Measurements from ENCODE around the gene TMEM190. TPM values are rescaled to one million over a fixed set of nuclear protein-coding genes. Genes with fewer than 3 reads are reported as not detected.

TMEM190 gene
- total and polyA plus RNA-seq, 2 of the 8 experiments (the other 6 are each of a cell fraction or from before 2014, with no cell fraction given) = 1.6 TPM; not detected in 1

GRCh38 chr19:55352040-55352439, 24.6 kb upstream of the TMEM190 start:
- Histone ChIP-seq H3K79me2 (ENCODE audit: control insufficient read depth in 1 of 2, insufficient read depth in 2 of 2, low read length in 2 of 2) (no peaks in the 10 kb centered on the region), H4K5ac (ENCODE audit: insufficient read length, low read depth, low read length) (no peak overlapping the region), H4K91ac (replicated peaks; ENCODE audit: insufficient read length, low read length) (peak overlapping the region; percentile 46), H3K4me2 (ENCODE audit: insufficient read depth in 1 of 2, low read depth in 2 of 2, low read length in 2 of 2) (no peak overlapping the region), H3K23ac (ENCODE audit: insufficient read length) (no peak overlapping the region), H3K23me2 (ENCODE audit: low read depth, low read length) (peaks cover 12% of the 10 kb centered on the region; the same call in 1 of the 2 replicates), H3K56ac (replicated peaks; ENCODE audit: insufficient read length, low read depth, low read length) (no peak overlapping the region), H4K8ac (ENCODE audit: extremely low read depth, insufficient read depth, low read length) (peak overlapping the region; percentile 80), H2BK5ac (ENCODE audit: low read depth, low read length) (no peak overlapping the region), H3K27ac (ENCODE audit: low read depth, low read length) (no peak overlapping the region), H3K4ac (replicated peaks; ENCODE audit: insufficient read length, low read depth, low read length) (no peak overlapping the region), H3K79me1 (ENCODE audit: low read depth, low read length) (no peaks in the 10 kb centered on the region), H3K4me1 (replicated peaks in 1 of 4; ENCODE audit: control insufficient read depth in 3 of 4, insufficient read depth in 4 of 4, low read length in 3 of 4) (peaks cover 11 to 44% (median 26%) of the 10 kb centered on the region in 4 experiments), H2BK20ac (ENCODE audit: low read length) (0 out of 2 replicates have a peak overlapping the region, but pooled peaks have one; percentile 90), H2BK120ac (replicated peaks; ENCODE audit: low read depth, low read length) (no peak overlapping the region), H2BK15ac (ENCODE audit: low read length) (peak overlapping the region; percentile 61; the same call in 1 of the 2 replicates), H3K18ac (ENCODE audit: extremely low read depth, low read length) (peak overlapping the region; percentile 38), H3K9ac (replicated peaks in 1 of 4; ENCODE audit: extremely low read depth in 1 of 4, low read depth in 3 of 4, low read length in 3 of 4) (no peak overlapping the region), H2BK12ac (ENCODE audit: low read depth, low read length) (peak overlapping the region; percentile 68; the same call in 1 of the 2 replicates), H2AK5ac (ENCODE audit: low read depth, low read length) (0 out of 2 replicates have a peak overlapping the region, but pooled peaks have one; percentile 15), H3K27me3 (replicated peaks in 1 of 4; ENCODE audit: control insufficient read depth in 3 of 4, extremely low read depth in 1 of 4, insufficient read depth in 3 of 4, low read length in 3 of 4) (peaks cover 17 to 47% (median 39%) of the 10 kb centered on the region in 4 experiments), H3K4me3 (ENCODE audit: extremely low read depth in 1 of 4, insufficient read depth in 2 of 4, low read depth in 3 of 4, low read length in 4 of 4) (no peak overlapping the region), H4K20me1 (replicated peaks in 1 of 2; ENCODE audit: control insufficient read depth in 1 of 2, insufficient read depth in 2 of 2, low read length in 2 of 2) (peaks cover 0 to 10% of the 10 kb centered on the region in 2 experiments), H3K14ac (ENCODE audit: insufficient read length) (peak overlapping the region; percentile 29), H2AFZ (ENCODE audit: low read length) (no peak overlapping the region), H3K36me3 (ENCODE audit: control insufficient read depth in 2 of 4, insufficient read depth in 4 of 4, low read length in 3 of 4) (peaks cover 0 to 18% (median 1%) of the 10 kb centered on the region in 4 experiments; a peak in 2 of 8 replicates), H3K9me3 (ENCODE audit: insufficient read depth in 2 of 2, low read depth in 1 of 2, low read length in 1 of 2) (no peaks in the 10 kb centered on the region)
- no peak for DNase-seq (ENCODE audit: low read depth in 1 of 2, low spot score in 2 of 2)
- 88% methylated on average over 5 of the region's 6 CpGs; no CpG with 5 or more reads in 1 of the 2 experiments for WGBS, 2 experiments (ENCODE audit: extremely low coverage in 1 of 2, insufficient coverage in 1 of 2, insufficient read length in 1 of 2, insufficient replicate concordance in 2 of 2, low coverage in 1 of 2, low lambda C conversion rate in 2 of 2, missing lambda C conversion rate in 1 of 2)
- ChIA-PET POLR2A (ENCODE audit: partially characterized antibody) (interaction anchor here (1.0 to 7.9 kb wide), 8 partner anchors 9 to 55 kb away, joined by 3 to 58 read pairs (median 6); partner anchors contain the start of genes GARIN5B, IL11 and KMT5C), CTCF (ENCODE audit: partially characterized antibody) (interaction anchor here (0.9 to 1.6 kb wide), 7 partner anchors 8 to 66 kb away, joined by 3 to 7 read pairs (median 3); partner anchors contain the start of gene KMT5C)
- FAIRE-seq = no peak
- no peak for TF ChIP-seq GABPA (IDR thresholded peaks at IDR 0.05; ENCODE audit: borderline replicate concordance, insufficient read depth, low read length)
- TF ChIP-seq ZNF274 (IDR thresholded peaks at IDR 0.05; ENCODE audit: borderline replicate concordance, extremely low read depth, low read length) = no peak
- TF ChIP-seq EP300 (IDR thresholded peaks at IDR 0.05; ENCODE audit: borderline replicate concordance in 1 of 2, low read depth in 2 of 2, low read length in 2 of 2) = no peak
- no peak for TF ChIP-seq GTF2F1 (IDR thresholded peaks at IDR 0.05; ENCODE audit: borderline replicate concordance, low read depth, low read length)
- TF ChIP-seq YY1 (IDR thresholded peaks at IDR 0.05; ENCODE audit: low read depth, low read length) = no peak
- no peak for TF ChIP-seq TCF12 (IDR thresholded peaks at IDR 0.05; ENCODE audit: low read depth, low read length)
- no peak for TF ChIP-seq TBP (IDR thresholded peaks at IDR 0.05; ENCODE audit: low read depth, low read length)
- TF ChIP-seq HDAC6 (IDR thresholded peaks at IDR 0.05; ENCODE audit: low read depth, low read length) = no peak
- no peak for TF ChIP-seq POU5F1 (IDR thresholded peaks at IDR 0.05; ENCODE audit: low read depth, low read length)
- TF ChIP-seq KDM1A (IDR thresholded peaks at IDR 0.05; ENCODE audit: borderline replicate concordance, low read length) = no peak
- TF ChIP-seq MAX (IDR thresholded peaks at IDR 0.05) = no peak
- no peak for TF ChIP-seq CHD2 (IDR thresholded peaks at IDR 0.05; ENCODE audit: low read length)
- no peak for TF ChIP-seq BACH1 (IDR thresholded peaks at IDR 0.05; ENCODE audit: low read length)
- no peak for TF ChIP-seq JUND (IDR thresholded peaks at IDR 0.05; ENCODE audit: low read length)
